Ascending aorta (tissue), 2 donors: ENCODE measurements around the gene SPEF1. TPM values are rescaled to one million over a fixed set of nuclear protein-coding genes. Genes with fewer than 3 reads are reported as not detected.
A peak's percentile ranks its signal among the peaks of the same experiment; 100 is the strongest.

Experiments used
- DNase-seq, 2 donors: peaks; one replicate each; pipeline ENCODE4 v3.0.0-alpha.2; 2019; ENCODE audit warnings: low spot score in 2 of 2
- H3K27ac ChIP-seq, 2 donors: fragments of 200-600 bp; sonication (generic); one replicate each; pipeline ENCODE4 v1.5.1; 2016 to 2017; ENCODE audit warnings: mild to moderate bottlenecking in 1 of 2
- H3K27me3 ChIP-seq: fragments of 200-600 bp; sonication (generic); one replicate; pipeline ENCODE4 v1.5.1; 2017
- H3K36me3 ChIP-seq, 2 donors: fragments of 200-600 bp; sonication (generic); one replicate each; pipeline ENCODE4 v1.5.1; 2016
- H3K4me1 ChIP-seq, 2 donors: fragments of 200-600 bp; sonication (generic); one replicate each; pipeline ENCODE4 v1.5.1; 2016 to 2017; ENCODE audit warnings: mild to moderate bottlenecking in 1 of 2
- H3K4me3 ChIP-seq, 2 donors: fragments of 200-600 bp; sonication (generic); one replicate each; pipeline ENCODE4 v1.5.1; 2016 to 2017; ENCODE audit warnings: mild to moderate bottlenecking in 1 of 2
- H3K9me3 ChIP-seq, 2 donors: fragments of 200-600 bp; sonication (generic); one replicate each; pipeline ENCODE4 v1.5.1; 2016
- intact Hi-C: fragments of 100-400 bp; cut with DNase I; formaldehyde crosslinking; loops from one replicate; pipeline ENCODE4 v1.15.1; 2023
- total RNA-seq: library from RNA; depleted of rRNA; stranded (reverse); fragments of >200 nt; gene quantifications from one replicate; pipeline ENCODE4 v1.1.0, GENCODE V29; 2016
- TF ChIP-seq, protein P1 (sequence below), 3 experiments: fragments of 200-600 bp in 2 of 3; fragments of 450-650 bp in 1 of 3; sonication (generic) in 2 of 3; IDR thresholded peaks; one replicate each; pipeline ENCODE4 v1.5.1; 2016 to 2019; ENCODE audit warnings: antibody characterized with exemption in 3 of 3, mild to moderate bottlenecking in 1 of 3, moderate library complexity in 1 of 3

The SPEF1 gene
- total RNA-seq, 1 donor from 2014 or later, result not detected

DNA sequence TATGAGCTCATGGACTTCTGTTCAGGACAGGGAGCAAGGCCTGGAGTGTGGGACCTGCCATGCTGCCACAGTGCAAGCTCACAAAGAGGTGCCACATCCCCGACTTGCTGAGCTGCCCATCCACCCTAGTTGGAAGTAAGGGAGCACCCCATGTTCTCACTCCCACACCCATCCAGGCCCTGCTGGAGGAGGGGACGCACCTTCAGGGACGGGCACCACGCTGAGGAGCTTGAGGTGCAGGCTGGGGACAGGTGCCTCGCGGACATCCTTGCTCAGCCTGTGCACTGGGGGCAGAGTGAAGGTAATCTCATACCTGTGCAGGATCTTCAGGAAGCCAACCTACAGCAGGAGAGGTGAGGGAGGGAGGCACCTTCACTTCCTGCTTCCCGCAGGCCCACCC is 26.0 kb downstream of the SPEF1 start:
- intact Hi-C loops, result no loop called here
- H3K36me3 ChIP-seq, result no peaks in the 10 kb centered on the region
- peaks cover 3 to 5% of the 10 kb centered on the region in 2 donors for H3K4me1 ChIP-seq
- H3K4me3 ChIP-seq, result no peak overlapping the region
- no peaks in the 10 kb centered on the region for H3K27me3 ChIP-seq
- TF ChIP-seq, protein P1, sequence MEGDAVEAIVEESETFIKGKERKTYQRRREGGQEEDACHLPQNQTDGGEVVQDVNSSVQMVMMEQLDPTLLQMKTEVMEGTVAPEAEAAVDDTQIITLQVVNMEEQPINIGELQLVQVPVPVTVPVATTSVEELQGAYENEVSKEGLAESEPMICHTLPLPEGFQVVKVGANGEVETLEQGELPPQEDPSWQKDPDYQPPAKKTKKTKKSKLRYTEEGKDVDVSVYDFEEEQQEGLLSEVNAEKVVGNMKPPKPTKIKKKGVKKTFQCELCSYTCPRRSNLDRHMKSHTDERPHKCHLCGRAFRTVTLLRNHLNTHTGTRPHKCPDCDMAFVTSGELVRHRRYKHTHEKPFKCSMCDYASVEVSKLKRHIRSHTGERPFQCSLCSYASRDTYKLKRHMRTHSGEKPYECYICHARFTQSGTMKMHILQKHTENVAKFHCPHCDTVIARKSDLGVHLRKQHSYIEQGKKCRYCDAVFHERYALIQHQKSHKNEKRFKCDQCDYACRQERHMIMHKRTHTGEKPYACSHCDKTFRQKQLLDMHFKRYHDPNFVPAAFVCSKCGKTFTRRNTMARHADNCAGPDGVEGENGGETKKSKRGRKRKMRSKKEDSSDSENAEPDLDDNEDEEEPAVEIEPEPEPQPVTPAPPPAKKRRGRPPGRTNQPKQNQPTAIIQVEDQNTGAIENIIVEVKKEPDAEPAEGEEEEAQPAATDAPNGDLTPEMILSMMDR (IDR thresholded peaks at IDR 0.05), result no peak
- H3K9me3 ChIP-seq, result no peaks in the 10 kb centered on the region
- H3K27ac ChIP-seq, result no peak overlapping the region
- DNase-seq, result no peak

DNA sequence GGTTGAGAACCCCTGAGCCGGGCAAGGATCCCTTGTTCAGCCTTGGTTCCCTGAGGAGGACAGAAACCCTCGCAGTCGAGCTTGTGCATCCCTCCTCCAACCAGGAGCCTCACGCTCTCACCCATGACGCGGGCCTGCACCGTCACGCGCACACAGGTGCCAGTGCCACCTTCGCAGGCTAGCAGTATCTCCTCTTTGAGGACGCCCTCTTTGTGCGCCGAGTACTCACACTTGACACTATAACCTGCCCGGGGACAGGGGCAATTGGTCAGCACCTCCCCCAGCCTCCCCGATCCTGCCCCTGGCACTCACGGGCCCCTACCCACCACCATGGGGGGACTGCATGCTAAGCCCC is 27.0 kb downstream of the SPEF1 start:
- no peak overlapping the region for H3K4me3 ChIP-seq
- peaks cover 3 to 8% of the 10 kb centered on the region in 2 donors for H3K4me1 ChIP-seq
- H3K9me3 ChIP-seq, result no peaks in the 10 kb centered on the region
- no peaks in the 10 kb centered on the region for H3K27me3 ChIP-seq
- H3K36me3 ChIP-seq, result no peaks in the 10 kb centered on the region
- intact Hi-C loops, result no loop called here
- no peak for DNase-seq
- TF ChIP-seq, protein P1 (IDR thresholded peaks at IDR 0.05), result no peak
- no peak overlapping the region for H3K27ac ChIP-seq

DNA sequence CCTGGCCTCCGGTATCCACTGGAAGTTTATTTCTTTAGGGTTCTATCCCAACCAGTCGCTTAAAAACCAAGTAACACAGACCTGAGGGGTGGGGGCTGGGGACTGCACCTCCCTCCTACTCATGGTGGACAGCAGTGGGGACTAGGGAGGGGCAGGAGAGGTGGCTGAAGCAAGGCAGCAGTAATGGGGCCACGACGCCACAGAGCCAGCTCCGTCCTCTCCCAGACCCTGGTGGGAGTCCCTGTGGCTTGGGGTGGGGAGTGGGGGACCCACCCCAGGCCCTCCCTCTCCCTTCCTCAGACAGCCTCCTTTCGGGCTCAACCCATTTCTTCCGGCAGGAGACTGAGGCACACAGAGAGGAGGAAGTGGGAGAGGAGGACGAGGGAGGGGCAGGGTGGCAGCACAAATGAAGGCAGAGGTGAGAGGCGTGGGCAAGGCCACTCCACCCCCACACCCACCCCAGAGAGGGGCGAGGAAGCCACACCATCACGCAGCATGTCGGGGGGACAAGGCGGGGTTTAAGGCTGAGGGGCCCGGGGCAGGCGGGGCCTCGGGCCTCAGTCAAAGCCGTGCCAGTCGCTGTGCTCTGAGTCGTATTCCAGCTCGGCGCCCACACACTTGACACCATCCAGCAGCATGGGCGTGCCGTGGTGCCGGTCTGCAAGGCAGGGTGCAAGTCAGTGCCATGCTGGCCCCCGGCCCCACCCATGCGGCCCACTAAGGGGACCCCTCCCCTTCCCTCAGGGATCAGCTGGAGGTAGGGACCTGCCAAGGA is 27.6 kb downstream of the SPEF1 start:
- H3K27ac ChIP-seq, result no peak overlapping the region
- H3K4me1 ChIP-seq, result peaks cover 3 to 8% of the 10 kb centered on the region in 2 donors
- TF ChIP-seq, protein P1 (IDR thresholded peaks at IDR 0.05), result no peak
- no peaks in the 10 kb centered on the region for H3K27me3 ChIP-seq
- H3K9me3 ChIP-seq, result no peaks in the 10 kb centered on the region
- intact Hi-C loops, result loop anchor here (2.0 kb wide), 2 partner anchors 13 to 27 kb away; partner anchors contain the start of genes ADISSP and SPEF1
- no peak for DNase-seq
- H3K4me3 ChIP-seq, result no peak overlapping the region
- H3K36me3 ChIP-seq, result no peaks in the 10 kb centered on the region

DNA sequence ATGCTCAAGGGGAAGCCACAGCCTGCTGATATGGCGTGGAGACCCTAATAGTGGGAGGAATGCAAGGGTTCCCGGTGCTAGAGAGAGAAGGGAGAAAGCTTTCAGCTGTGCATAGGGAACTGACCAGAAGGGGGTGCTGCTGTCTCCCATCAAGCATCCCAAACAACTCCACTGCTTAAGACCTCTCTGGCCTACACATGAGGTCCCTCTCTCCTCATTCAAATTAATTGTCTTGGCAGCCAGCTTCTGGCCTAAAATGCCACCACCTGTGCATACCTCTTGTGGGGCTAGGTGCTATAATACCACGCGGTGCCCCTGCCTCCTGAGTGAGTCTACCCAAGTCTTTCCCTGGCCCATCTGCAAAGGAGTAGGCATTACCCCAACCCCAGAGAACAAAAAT is 28.1 kb downstream of the SPEF1 start:
- peaks cover 3 to 8% of the 10 kb centered on the region in 2 donors for H3K4me1 ChIP-seq
- intact Hi-C loops, result loop anchor here (2.0 kb wide), 2 partner anchors 14 to 28 kb away; partner anchors contain the start of genes ADISSP and SPEF1
- H3K4me3 ChIP-seq, result no peak overlapping the region
- H3K36me3 ChIP-seq, result no peaks in the 10 kb centered on the region
- H3K27ac ChIP-seq, result no peak overlapping the region
- no peaks in the 10 kb centered on the region for H3K27me3 ChIP-seq
- DNase-seq, result peak in 1 of 2 donors; percentile 78
- TF ChIP-seq, protein P1 (IDR thresholded peaks at IDR 0.05), result peak; percentile 66 to 75 (median 67)
- H3K9me3 ChIP-seq, result no peaks in the 10 kb centered on the region

DNA sequence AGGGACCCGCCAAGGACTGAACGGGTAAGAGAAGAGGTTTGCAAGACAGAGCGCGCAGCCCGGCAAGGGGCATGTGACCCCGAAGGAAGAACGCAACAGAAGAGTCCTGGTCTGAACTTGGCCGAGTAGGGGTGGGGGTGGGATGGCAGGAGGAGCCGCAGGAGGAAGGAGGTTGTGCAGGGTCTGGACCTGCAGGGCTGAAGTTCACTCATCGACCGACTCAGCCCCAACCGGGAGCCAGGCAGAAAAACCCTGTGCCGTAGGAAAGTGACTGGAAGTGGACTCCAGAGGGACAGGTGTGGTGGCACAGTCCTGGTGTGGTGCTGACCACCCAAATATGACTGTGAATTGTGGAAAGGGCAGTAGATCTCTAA is 28.9 kb downstream of the SPEF1 start:
- peak overlapping the region; percentile 57 to 68 for H3K4me3 ChIP-seq
- H3K36me3 ChIP-seq, result no peaks in the 10 kb centered on the region
- H3K9me3 ChIP-seq, result no peaks in the 10 kb centered on the region
- H3K27me3 ChIP-seq, result no peaks in the 10 kb centered on the region
- DNase-seq, result no peak
- TF ChIP-seq, protein P1 (IDR thresholded peaks at IDR 0.05), result no peak
- intact Hi-C loops, result loop anchor here (2.0 kb wide), 2 partner anchors 14 to 28 kb away; partner anchors contain the start of genes ADISSP and SPEF1
- no peak overlapping the region for H3K27ac ChIP-seq
- peaks cover 3 to 8% of the 10 kb centered on the region in 2 donors for H3K4me1 ChIP-seq
